Lung (tissue), 12 donors: ENCODE data around the gene GOSR2. TPM values are rescaled to one million over a fixed set of nuclear protein-coding genes. Genes with fewer than 3 reads are reported as not detected.
A peak's percentile ranks its signal among the peaks of the same experiment; 100 is the strongest.

Experiments
- ATAC-seq: fragments of 200-7000 bp; cut with Tn5 transposase; one replicate; pipeline ENCODE4 v1.9.1; 2020; ENCODE audit warnings: moderate number of reproducible peaks; ENCODE audit not compliant: insufficient read depth, low FRiP score
- DNase-seq, 3 donors: peaks; one replicate each; pipeline ENCODE4 v3.0.0-alpha.2; 2013 to 2017
- H3K27ac ChIP-seq, 2 donors: one replicate each; pipeline ENCODE4 v1.5.1; 2013; ENCODE audit warnings: mild to moderate bottlenecking in 2 of 2, moderate library complexity in 2 of 2, control low read depth in 1 of 2, inconsistent platforms in 1 of 2, low read depth in 1 of 2, low read length in 1 of 2
- H3K27me3 ChIP-seq, 3 donors: one replicate each; pipeline ENCODE4 v1.5.1; 2013; ENCODE audit warnings: low read length in 2 of 3; ENCODE audit not compliant: control insufficient read depth in 3 of 3, insufficient read depth in 3 of 3
- H3K36me3 ChIP-seq, 4 donors: one replicate each; pipeline ENCODE4 v1.5.1; 2013; ENCODE audit warnings: low read length in 4 of 4, mild to moderate bottlenecking in 1 of 4, moderate library complexity in 1 of 4; ENCODE audit not compliant: control insufficient read depth in 4 of 4, insufficient read depth in 4 of 4
- H3K4me1 ChIP-seq, 5 donors: one replicate each; pipeline ENCODE4 v1.5.1; 2013; ENCODE audit warnings: low read length in 5 of 5, mild to moderate bottlenecking in 2 of 5, moderate library complexity in 1 of 5; ENCODE audit not compliant: control insufficient read depth in 5 of 5, insufficient read depth in 5 of 5
- H3K4me3 ChIP-seq: one replicate; pipeline ENCODE4 v1.5.1; 2013; ENCODE audit warnings: mild to moderate bottlenecking, control low read depth, moderate library complexity
- H3K9ac ChIP-seq, 2 donors: one replicate each; pipeline ENCODE4 v1.5.1; 2013; ENCODE audit warnings: low read length in 2 of 2, control low read depth in 1 of 2; ENCODE audit not compliant: insufficient read depth in 1 of 2
- H3K9me3 ChIP-seq, 4 donors: one replicate each; pipeline ENCODE4 v1.5.1; 2013; ENCODE audit warnings: low read length in 3 of 4, mild to moderate bottlenecking in 1 of 4, moderate library complexity in 1 of 4; ENCODE audit not compliant: control insufficient read depth in 4 of 4, insufficient read depth in 3 of 4
- CTCF ChIP-seq: IDR thresholded peaks from 2 replicates; pipeline ENCODE4 v1.5.1; 2012; ENCODE audit warnings: mild to moderate bottlenecking; ENCODE audit errors: control extremely low read depth, extremely low read depth
- WGBS, 2 donors: extraction: QIAGEN DNeasy Blood & Tissue Kit; methylation state at CpG; one replicate each; pipeline ENCODE4 v1.1.7; 2013; 5-methylcytosine and 5-hydroxymethylcytosine counted together
- polyA plus RNA-seq, 2 donors: library from polyadenylated mRNA; stranded (reverse); fragments of 200-250 nt; gene quantifications; one replicate each; pipeline ENCODE4 v1.2.1, GENCODE V29; 2013
- total RNA-seq, 2 donors: library from RNA; depleted of rRNA in 1 of 2; stranded (reverse); fragments of >200 nt in 1 of 2; gene quantifications; one replicate each; pipeline ENCODE4 v1.2.1, GENCODE V29; 2014 to 2021
- donor health status: control.
- donor health status: control.
- donor health status: Bipolar disorder and iron deficiency.
- donor health status: healthy.
- donor health status: DM: yes; HTN: yes; CAD: no.

GOSR2 gene
- total and polyA plus RNA-seq, 4 donors, result 22.4 to 52.9 (median 42.0) TPM

GRCh38 chr17:46977750-46978488 is 55.0 kb downstream of the GOSR2 start:
- DNase-seq, result no peak

GRCh38 chr17:46978489-46979146 is 55.7 kb downstream of the GOSR2 start:
- Histone ChIP-seq H3K36me3 (no peaks in the 10 kb centered on the region), H3K9me3 (peaks cover 0 to 2% (median 0%) of the 10 kb centered on the region in 4 donors), H3K27ac (no peak overlapping the region), H3K9ac (no peak overlapping the region), H3K4me1 (peaks cover 0 to 15% (median 0%) of the 10 kb centered on the region in 5 donors), H3K4me3 (peak overlapping the region; percentile 47), H3K27me3 (peaks cover 10 to 41% (median 36%) of the 10 kb centered on the region in 3 donors)
- WGBS, 2 donors, result 2% methylated on average over 72 to 83 of the region's 83 CpGs
- DNase-seq (peak in 1 of 3 donors; percentile 13), ATAC-seq (no peak)
- no peak for TF ChIP-seq CTCF

More at GRCh38 chr17:46977750-46978488, 55.0 kb downstream of the GOSR2 start:
- no peaks in the 10 kb centered on the region for H3K36me3 ChIP-seq
- no peak overlapping the region for H3K27ac ChIP-seq
- TF ChIP-seq CTCF, result no peak
- no peak for ATAC-seq
- H3K27me3 ChIP-seq, result peaks cover 10 to 43% (median 36%) of the 10 kb centered on the region in 3 donors
- no peak overlapping the region for H3K4me3 ChIP-seq
- H3K4me1 ChIP-seq, result peaks cover 0 to 15% (median 0%) of the 10 kb centered on the region in 5 donors
- peaks cover 0 to 2% (median 0%) of the 10 kb centered on the region in 4 donors for H3K9me3 ChIP-seq
- WGBS, 2 donors, result 21 to 26% methylated on average over 36 of the region's 36 CpGs
- H3K9ac ChIP-seq, result no peak overlapping the region

GRCh38 chr17:46979147-46979863 is 56.3 kb downstream of the GOSR2 start, which contains the start of gene RPRML:
Gene RPRML, minus strand, starts transcription at chr17:46979253. Its CDS starts 246 bp downstream, at chr17:46979007.
- H3K4me3 ChIP-seq, result peak within 1 kb of the TSS; percentile 47
- peaks cover 0 to 15% (median 0%) of the 10 kb centered on the region in 5 donors for H3K4me1 ChIP-seq
- H3K36me3 ChIP-seq, result no peaks in the 10 kb centered on the region
- no peak within 1 kb of the TSS for H3K27ac ChIP-seq
- peaks cover 10 to 39% (median 36%) of the 10 kb centered on the region in 3 donors for H3K27me3 ChIP-seq
- WGBS, 2 donors, result 2% methylated on average over 33 to 57 of the region's 57 CpGs
- peak; percentile 33 to 46 (median 39) for DNase-seq
- peak; percentile 11 for ATAC-seq
- H3K9me3 ChIP-seq, result peaks cover 0 to 2% (median 0%) of the 10 kb centered on the region in 4 donors
- H3K9ac ChIP-seq, result no peak within 1 kb of the TSS
- TF ChIP-seq CTCF, result no peak
